Hepatocyte (in vitro differentiated cells): ENCODE measurements around the gene SYT3.
A peak's percentile ranks its signal among the peaks of the same experiment; 100 is the strongest.

Source experiments
- EZH2 ChIP-seq: fragments of 200-600 bp; sonication (generic); IDR thresholded peaks from 2 replicates; pipeline ENCODE4 v1.6.1; 2016; ENCODE audit warnings: antibody characterized with exemption, mild to moderate bottlenecking, borderline replicate concordance
- EZH2phosphoT487 ChIP-seq: fragments of 200-600 bp; sonication (generic); IDR thresholded peaks from one replicate; pipeline ENCODE4 v1.6.1; 2018; ENCODE audit warnings: antibody characterized with exemption, mild to moderate bottlenecking, low read depth, moderate library complexity; ENCODE audit not compliant: unreplicated experiment, severe bottlenecking
- TF ChIP-seq, protein P1 (sequence below): fragments of 200-600 bp; sonication (generic); IDR thresholded peaks from 2 replicates; pipeline ENCODE4 v1.5.1; 2016; ENCODE audit warnings: antibody characterized with exemption, mild to moderate bottlenecking; ENCODE audit not compliant: poor library complexity

DNA sequence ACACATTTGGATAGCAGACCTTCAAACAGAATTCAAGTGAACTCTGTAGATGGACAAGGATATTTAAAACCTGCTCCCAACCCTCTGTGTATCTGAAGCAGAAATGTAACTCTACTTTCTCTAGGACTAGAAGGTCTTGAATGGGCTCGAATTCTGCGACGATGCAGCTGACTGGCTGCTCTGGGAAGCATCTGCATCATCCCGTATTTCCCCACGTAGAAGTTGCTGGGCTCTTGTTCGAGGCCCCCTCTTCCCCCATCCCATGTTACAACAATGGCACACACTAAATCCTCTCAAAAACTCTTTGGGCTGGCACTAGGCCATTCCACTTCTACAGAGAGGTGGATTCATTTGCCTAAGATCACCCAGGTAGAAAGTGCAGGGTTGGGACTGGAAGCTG, 24.5 kb upstream of the SYT3 start:
- TF ChIP-seq, protein P1, sequence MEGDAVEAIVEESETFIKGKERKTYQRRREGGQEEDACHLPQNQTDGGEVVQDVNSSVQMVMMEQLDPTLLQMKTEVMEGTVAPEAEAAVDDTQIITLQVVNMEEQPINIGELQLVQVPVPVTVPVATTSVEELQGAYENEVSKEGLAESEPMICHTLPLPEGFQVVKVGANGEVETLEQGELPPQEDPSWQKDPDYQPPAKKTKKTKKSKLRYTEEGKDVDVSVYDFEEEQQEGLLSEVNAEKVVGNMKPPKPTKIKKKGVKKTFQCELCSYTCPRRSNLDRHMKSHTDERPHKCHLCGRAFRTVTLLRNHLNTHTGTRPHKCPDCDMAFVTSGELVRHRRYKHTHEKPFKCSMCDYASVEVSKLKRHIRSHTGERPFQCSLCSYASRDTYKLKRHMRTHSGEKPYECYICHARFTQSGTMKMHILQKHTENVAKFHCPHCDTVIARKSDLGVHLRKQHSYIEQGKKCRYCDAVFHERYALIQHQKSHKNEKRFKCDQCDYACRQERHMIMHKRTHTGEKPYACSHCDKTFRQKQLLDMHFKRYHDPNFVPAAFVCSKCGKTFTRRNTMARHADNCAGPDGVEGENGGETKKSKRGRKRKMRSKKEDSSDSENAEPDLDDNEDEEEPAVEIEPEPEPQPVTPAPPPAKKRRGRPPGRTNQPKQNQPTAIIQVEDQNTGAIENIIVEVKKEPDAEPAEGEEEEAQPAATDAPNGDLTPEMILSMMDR, result no peak
- TF ChIP-seq EZH2phosphoT487 (no peak), EZH2 (peak; percentile 22)
